ENCODE results near the gene SCAMP1.
"Not testable (repeated sequence)": the region's sequence is repeated elsewhere in the genome, so short reads cannot be mapped to it uniquely, and the experiment has no call there.

Gene SCAMP1

DNA sequence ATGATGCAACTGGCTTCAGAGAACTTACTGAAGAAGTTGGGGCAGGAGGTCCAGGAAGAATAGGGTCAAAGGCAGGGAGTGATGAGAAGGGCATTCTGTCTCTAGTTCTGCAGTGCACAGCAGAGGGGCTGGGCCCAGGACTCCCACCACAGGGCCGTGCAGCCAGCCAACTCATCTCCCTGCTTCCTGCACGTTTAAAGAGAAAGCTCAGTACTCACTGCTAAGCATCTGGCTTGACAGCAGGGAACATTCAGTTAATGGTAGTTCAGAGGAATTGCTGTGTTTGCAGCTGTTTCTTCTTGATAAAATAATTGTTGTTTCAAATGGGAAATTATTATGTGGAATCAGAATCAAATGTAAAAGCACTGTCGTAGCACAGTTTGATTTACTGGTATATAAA, 25.6 kb upstream of the SCAMP1 start:
- Histone ChIP-seq H3K36me3 (ENCODE audit: control insufficient read depth, insufficient read depth, low read length) (no peaks in the 10 kb centered on the region), H3K4me3 (ENCODE audit: insufficient read depth, low read depth, low read length, poor library complexity, severe bottlenecking) (no peak overlapping the region), H3K4me1 (ENCODE audit: control insufficient read depth, insufficient read depth, low read length, poor library complexity, severe bottlenecking) (no peaks in the 10 kb centered on the region), H3K27me3 (replicated peaks; ENCODE audit: control insufficient read depth, insufficient read depth, low read length, poor library complexity, severe bottlenecking) (peaks cover 7% of the 10 kb centered on the region), H3K27ac (ENCODE audit: insufficient read depth, low read length, poor library complexity, severe bottlenecking) (no peak overlapping the region), H3K9me3 (ENCODE audit: control insufficient read depth, low read length) (no peaks in the 10 kb centered on the region)
- DNase-seq = no peak

DNA sequence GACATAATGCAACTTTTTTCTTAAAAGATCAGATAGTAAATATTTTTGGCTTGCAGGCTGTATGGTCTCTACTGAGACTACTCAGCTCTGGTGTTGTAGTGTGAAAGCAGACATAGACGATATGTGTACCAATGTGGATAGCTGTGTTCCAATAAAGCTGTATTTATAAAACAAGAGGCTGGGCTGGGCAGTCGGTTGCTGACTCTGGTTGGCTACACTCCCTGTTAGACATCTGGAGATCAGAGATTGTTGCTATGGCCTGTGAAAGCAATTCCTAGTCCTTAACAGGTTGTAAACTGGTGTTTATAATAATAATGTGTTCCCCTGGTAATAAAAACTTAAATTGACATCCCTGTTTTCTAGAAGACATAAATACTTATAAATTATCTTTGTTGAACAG, 24.4 kb upstream of the SCAMP1 start:
- Histone ChIP-seq H3K36me3 (ENCODE audit: control insufficient read depth, insufficient read depth, low read length) (no peaks in the 10 kb centered on the region), H3K27ac (ENCODE audit: insufficient read depth, low read length, poor library complexity, severe bottlenecking) (no peak overlapping the region), H3K27me3 (replicated peaks; ENCODE audit: control insufficient read depth, insufficient read depth, low read length, poor library complexity, severe bottlenecking) (peaks cover 7% of the 10 kb centered on the region), H3K4me3 (ENCODE audit: insufficient read depth, low read depth, low read length, poor library complexity, severe bottlenecking) (no peak overlapping the region), H3K9me3 (ENCODE audit: control insufficient read depth, low read length) (no peaks in the 10 kb centered on the region), H3K4me1 (ENCODE audit: control insufficient read depth, insufficient read depth, low read length, poor library complexity, severe bottlenecking) (no peaks in the 10 kb centered on the region)
- DNase-seq = no peak

DNA sequence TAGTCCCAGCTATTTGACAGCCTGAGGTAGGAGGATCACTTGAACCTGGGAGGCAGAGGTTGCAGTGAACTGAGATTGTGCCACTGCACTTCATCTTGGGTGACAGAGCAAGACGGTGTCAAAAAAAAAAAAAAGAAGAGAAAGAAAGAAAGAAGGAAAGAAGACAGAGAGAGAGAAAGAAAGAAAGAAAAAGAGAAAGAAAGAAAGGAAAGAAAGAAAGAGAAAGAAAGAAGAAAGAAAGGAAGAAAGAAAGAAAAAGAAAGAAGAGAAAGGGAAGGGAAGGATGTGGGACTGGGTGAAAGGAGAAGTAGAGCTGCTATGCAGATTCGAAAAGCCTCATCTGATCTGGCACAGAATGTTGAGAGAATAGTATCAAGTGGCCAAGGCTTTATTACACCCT, 23.7 kb upstream of the SCAMP1 start:
- H3K9me3 ChIP-seq (ENCODE audit: control insufficient read depth, low read length) = no peaks in the 10 kb centered on the region
- DNase-seq = no peak
- no peaks in the 10 kb centered on the region for H3K4me1 ChIP-seq (ENCODE audit: control insufficient read depth, insufficient read depth, low read length, poor library complexity, severe bottlenecking)

DNA sequence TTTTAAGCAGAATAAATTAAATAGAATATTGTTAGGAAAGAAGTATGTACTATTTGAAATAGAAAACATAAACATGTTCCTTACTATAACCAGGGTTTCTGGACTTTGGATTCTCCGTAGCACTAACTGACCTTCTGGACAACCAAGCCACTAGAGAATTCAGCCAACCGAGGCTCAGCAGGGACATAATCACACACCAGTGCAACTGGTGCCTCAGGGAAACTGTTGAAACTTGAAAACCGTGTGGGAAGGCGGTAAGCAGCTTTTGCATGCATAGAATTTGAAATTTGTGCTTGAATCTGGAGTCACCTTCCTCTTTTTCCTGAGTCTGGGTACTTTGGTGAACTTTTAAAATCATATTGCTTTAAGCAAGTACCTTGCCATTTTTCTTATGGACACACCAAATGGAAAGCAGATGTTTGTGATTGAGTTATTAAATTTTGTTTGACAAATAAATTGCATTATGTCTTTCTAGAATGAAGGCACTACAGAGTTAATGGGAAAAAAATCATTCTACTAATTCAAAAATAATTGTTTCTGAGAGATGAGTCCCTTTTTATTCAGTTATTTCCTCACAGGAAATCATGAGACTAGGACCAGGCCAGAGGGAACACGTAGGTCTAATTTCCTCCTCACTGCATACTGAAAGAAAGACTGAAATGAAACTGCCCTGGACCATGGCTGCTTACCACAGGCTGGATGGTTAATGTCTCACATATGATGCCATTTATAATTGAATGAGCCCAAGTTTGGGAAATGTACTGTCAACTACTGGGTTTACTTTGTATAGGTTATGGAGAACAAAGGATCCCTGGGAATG, 20.6 kb upstream of the SCAMP1 start:
- Histone ChIP-seq H3K27ac (ENCODE audit: insufficient read depth, low read length, poor library complexity, severe bottlenecking) (no peak overlapping the region), H3K9me3 (ENCODE audit: control insufficient read depth, low read length) (no peaks in the 10 kb centered on the region), H3K36me3 (ENCODE audit: control insufficient read depth, insufficient read depth, low read length) (no peaks in the 10 kb centered on the region), H3K27me3 (replicated peaks; ENCODE audit: control insufficient read depth, insufficient read depth, low read length, poor library complexity, severe bottlenecking) (peaks cover 1% of the 10 kb centered on the region), H3K4me3 (ENCODE audit: insufficient read depth, low read depth, low read length, poor library complexity, severe bottlenecking) (no peak overlapping the region), H3K4me1 (ENCODE audit: control insufficient read depth, insufficient read depth, low read length, poor library complexity, severe bottlenecking) (no peaks in the 10 kb centered on the region)
- DNase-seq = no peak

More for the DNA sequence above, 23.7 kb upstream of the SCAMP1 start:
- no peak overlapping the region for H3K4me3 ChIP-seq (ENCODE audit: insufficient read depth, low read depth, low read length, poor library complexity, severe bottlenecking)
- no peak overlapping the region for H3K27ac ChIP-seq (ENCODE audit: insufficient read depth, low read length, poor library complexity, severe bottlenecking)
- H3K27me3 ChIP-seq (replicated peaks; ENCODE audit: control insufficient read depth, insufficient read depth, low read length, poor library complexity, severe bottlenecking) = peaks cover 7% of the 10 kb centered on the region
- H3K36me3 ChIP-seq (ENCODE audit: control insufficient read depth, insufficient read depth, low read length) = no peaks in the 10 kb centered on the region

DNA sequence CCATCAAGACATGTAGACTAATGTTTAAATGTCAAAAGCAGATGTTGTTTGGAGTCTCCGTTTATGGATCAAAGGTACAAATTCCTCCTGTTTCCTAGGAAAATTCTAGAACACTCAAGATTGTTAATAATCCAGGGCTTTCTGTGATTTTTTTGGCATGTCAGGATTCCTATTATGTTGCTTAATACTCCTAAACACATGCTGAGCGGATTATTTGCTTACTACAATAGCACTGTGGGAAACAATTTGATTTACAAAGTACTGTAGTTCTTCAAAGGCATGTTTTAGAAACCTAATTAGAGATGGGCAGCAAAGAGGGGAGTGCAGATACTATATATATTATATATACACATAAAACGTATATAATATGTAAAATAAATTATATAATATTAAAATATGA, 19.0 kb upstream of the SCAMP1 start:
- DNase-seq = no peak
- Histone ChIP-seq H3K27me3 (replicated peaks; ENCODE audit: control insufficient read depth, insufficient read depth, low read length, poor library complexity, severe bottlenecking) (no peaks in the 10 kb centered on the region), H3K27ac (ENCODE audit: insufficient read depth, low read length, poor library complexity, severe bottlenecking) (no peak overlapping the region), H3K9me3 (ENCODE audit: control insufficient read depth, low read length) (no peaks in the 10 kb centered on the region), H3K4me1 (ENCODE audit: control insufficient read depth, insufficient read depth, low read length, poor library complexity, severe bottlenecking) (no peaks in the 10 kb centered on the region), H3K36me3 (ENCODE audit: control insufficient read depth, insufficient read depth, low read length) (no peaks in the 10 kb centered on the region), H3K4me3 (ENCODE audit: insufficient read depth, low read depth, low read length, poor library complexity, severe bottlenecking) (no peak overlapping the region)

DNA sequence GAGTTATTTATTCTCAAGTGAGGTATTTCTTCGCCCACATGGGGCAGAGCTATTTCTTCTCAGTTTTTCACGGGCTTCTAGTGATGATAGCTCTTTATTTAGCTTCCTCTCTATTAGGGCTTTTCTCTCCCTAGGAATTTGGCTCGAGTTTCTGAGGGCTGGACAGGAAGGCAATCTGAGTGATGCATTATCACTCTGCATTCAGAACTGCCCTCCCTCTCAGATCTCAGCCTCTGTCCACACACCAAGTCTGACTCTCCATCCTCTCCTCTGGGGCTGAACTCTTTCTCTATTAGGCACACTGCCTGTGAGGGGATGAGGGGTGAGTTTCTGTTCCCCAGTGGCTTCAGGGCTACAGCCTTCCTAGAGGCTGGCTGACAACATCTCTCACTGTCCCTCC, 14.9 kb upstream of the SCAMP1 start:
- Histone ChIP-seq H3K27me3 (replicated peaks; ENCODE audit: control insufficient read depth, insufficient read depth, low read length, poor library complexity, severe bottlenecking) (no peaks in the 10 kb centered on the region), H3K36me3 (ENCODE audit: control insufficient read depth, insufficient read depth, low read length) (no peaks in the 10 kb centered on the region), H3K27ac (ENCODE audit: insufficient read depth, low read length, poor library complexity, severe bottlenecking) (no peak overlapping the region), H3K4me1 (ENCODE audit: control insufficient read depth, insufficient read depth, low read length, poor library complexity, severe bottlenecking) (no peaks in the 10 kb centered on the region), H3K9me3 (ENCODE audit: control insufficient read depth, low read length) (no peaks in the 10 kb centered on the region), H3K4me3 (ENCODE audit: insufficient read depth, low read depth, low read length, poor library complexity, severe bottlenecking) (no peak overlapping the region)
- DNase-seq = no peak

DNA sequence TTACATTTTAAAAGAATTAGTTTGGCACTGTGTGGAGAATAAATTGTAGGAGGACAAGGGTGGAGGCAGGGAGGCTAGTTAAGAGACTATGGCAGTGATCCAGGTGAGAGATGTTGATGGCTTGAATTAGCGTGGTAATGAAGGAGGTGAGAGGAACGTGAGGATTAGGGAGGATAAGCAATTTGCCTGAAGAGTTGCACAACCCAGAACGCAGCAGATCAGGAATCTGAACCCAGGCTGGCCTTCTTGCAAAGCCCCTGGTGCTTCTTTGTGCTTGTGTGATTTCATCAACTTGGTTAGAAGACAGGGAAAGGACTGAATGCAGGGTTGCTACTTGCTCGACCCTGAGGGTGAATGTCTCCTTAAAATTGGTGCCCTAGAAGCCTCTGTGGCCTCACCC, 6.9 kb upstream of the SCAMP1 start:
- Histone ChIP-seq H3K4me1 (ENCODE audit: control insufficient read depth, insufficient read depth, low read length, poor library complexity, severe bottlenecking) (peaks cover under 1% of the 10 kb centered on the region), H3K36me3 (ENCODE audit: control insufficient read depth, insufficient read depth, low read length) (no peaks in the 10 kb centered on the region), H3K9me3 (ENCODE audit: control insufficient read depth, low read length) (no peaks in the 10 kb centered on the region), H3K27me3 (replicated peaks; ENCODE audit: control insufficient read depth, insufficient read depth, low read length, poor library complexity, severe bottlenecking) (no peaks in the 10 kb centered on the region), H3K4me3 (ENCODE audit: insufficient read depth, low read depth, low read length, poor library complexity, severe bottlenecking) (no peak overlapping the region), H3K27ac (ENCODE audit: insufficient read depth, low read length, poor library complexity, severe bottlenecking) (no peak overlapping the region)
- DNase-seq = no peak

DNA sequence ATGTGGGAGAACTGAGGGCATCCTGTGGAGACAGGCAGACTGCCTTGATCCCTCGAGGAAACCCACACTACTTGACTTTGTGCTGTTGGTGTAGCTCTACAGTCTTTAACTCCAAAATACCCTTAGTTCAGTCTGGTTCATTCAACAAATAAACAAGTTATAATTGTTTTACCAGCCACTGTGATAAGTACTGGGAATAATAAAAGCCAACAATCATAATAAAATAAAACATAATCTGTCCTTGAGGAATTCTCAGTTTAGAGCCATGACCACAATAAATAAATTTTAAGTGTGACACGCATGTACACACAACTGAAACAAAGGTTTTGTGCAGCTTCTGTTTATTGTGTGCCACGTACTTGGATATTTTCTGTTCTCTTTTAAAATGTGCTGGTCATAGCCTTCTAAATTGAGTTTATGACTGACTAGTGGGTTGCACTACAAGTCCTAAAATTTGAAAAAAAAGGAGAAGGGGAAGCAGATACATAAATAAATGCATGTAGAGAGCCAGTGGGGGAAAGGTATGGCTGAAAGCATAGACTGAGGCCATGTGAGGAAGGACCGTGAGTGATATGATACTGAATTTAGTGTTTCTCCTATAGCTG, 6.2 kb upstream of the SCAMP1 start:
- Histone ChIP-seq H3K27me3 (replicated peaks; ENCODE audit: control insufficient read depth, insufficient read depth, low read length, poor library complexity, severe bottlenecking) (no peaks in the 10 kb centered on the region), H3K36me3 (ENCODE audit: control insufficient read depth, insufficient read depth, low read length) (no peaks in the 10 kb centered on the region), H3K4me1 (ENCODE audit: control insufficient read depth, insufficient read depth, low read length, poor library complexity, severe bottlenecking) (peaks cover 7% of the 10 kb centered on the region), H3K4me3 (ENCODE audit: insufficient read depth, low read depth, low read length, poor library complexity, severe bottlenecking) (no peak overlapping the region), H3K27ac (ENCODE audit: insufficient read depth, low read length, poor library complexity, severe bottlenecking) (no peak overlapping the region), H3K9me3 (ENCODE audit: control insufficient read depth, low read length) (no peaks in the 10 kb centered on the region)
- DNase-seq = no peak

DNA sequence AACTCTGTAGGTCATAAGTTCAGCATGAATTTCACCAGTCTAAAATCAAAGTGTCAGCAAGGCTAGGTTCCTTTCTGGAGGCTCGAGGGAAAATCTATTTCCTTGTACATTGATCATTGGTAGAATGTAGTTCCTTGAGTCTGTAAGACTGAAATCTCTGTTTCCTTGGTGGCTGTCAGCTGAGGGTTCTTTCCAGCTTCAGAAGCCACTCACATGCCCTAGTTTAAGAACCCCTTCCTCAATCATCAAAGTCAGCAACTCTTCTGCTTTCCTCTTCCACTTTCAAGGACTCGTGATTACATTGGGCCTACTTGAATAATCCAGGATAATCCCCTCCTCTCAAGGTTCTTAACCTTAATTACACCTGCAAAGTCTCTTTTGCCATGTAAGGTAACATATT, 4.9 kb upstream of the SCAMP1 start:
- H3K27ac ChIP-seq (ENCODE audit: insufficient read depth, low read length, poor library complexity, severe bottlenecking) = no peak overlapping the region
- peaks cover 13% of the 10 kb centered on the region for H3K4me1 ChIP-seq (ENCODE audit: control insufficient read depth, insufficient read depth, low read length, poor library complexity, severe bottlenecking)
- no peaks in the 10 kb centered on the region for H3K9me3 ChIP-seq (ENCODE audit: control insufficient read depth, low read length)
- DNase-seq = no peak
- H3K4me3 ChIP-seq (ENCODE audit: insufficient read depth, low read depth, low read length, poor library complexity, severe bottlenecking) = no peak overlapping the region
- H3K27me3 ChIP-seq (replicated peaks; ENCODE audit: control insufficient read depth, insufficient read depth, low read length, poor library complexity, severe bottlenecking) = no peaks in the 10 kb centered on the region
- H3K36me3 ChIP-seq (ENCODE audit: control insufficient read depth, insufficient read depth, low read length) = no peaks in the 10 kb centered on the region

DNA sequence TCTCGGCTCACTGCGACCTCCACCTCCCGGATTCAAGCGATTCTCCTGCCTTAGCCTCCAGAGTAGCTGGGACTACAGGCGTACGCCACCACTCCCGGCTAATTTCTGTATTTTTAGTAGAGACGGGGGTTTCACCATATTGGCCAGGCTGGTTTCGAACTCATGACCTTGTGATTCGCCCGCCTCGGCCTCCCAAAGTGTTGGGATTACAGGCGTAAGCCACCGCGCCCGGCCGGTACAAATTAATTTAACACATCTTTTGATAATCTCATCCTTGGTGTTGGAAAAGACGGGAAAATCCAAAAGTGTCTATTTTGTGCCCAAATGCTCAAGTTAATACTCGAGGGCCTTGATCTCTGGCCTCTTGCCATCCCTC, 974 bp upstream of the SCAMP1 start:
- DNase-seq; H3K36me3 ChIP-seq (ENCODE audit: control insufficient read depth, insufficient read depth, low read length); H3K27me3 ChIP-seq (replicated peaks; ENCODE audit: control insufficient read depth, insufficient read depth, low read length, poor library complexity, severe bottlenecking); H3K9me3 ChIP-seq (ENCODE audit: control insufficient read depth, low read length): not testable (repeated sequence)
- H3K4me1 ChIP-seq (ENCODE audit: control insufficient read depth, insufficient read depth, low read length, poor library complexity, severe bottlenecking) = peaks cover 20% of the 10 kb centered on the region
- peak overlapping the region; percentile 83 for H3K27ac ChIP-seq (ENCODE audit: insufficient read depth, low read length, poor library complexity, severe bottlenecking)
- peak overlapping the region; percentile 100 for H3K4me3 ChIP-seq (ENCODE audit: insufficient read depth, low read depth, low read length, poor library complexity, severe bottlenecking)

Measured in effector memory CD4-positive, alpha-beta T cell (primary cell).